ENCODE measurements around the gene KRTAP4-1. TPM values are rescaled to one million over a fixed set of nuclear protein-coding genes. Genes with fewer than 3 reads are reported as not detected.
"Not testable (repeated sequence)": the region's sequence is repeated elsewhere in the genome, so short reads cannot be mapped to it uniquely, and the experiment has no call there.

The KRTAP4-1 gene
- total RNA-seq = not detected in 2 replicates

- Histone ChIP-seq H3K4me3 (ENCODE audit: low read depth, low read length) (no peak within 1 kb of the TSS), H3K27me3 (ENCODE audit: control insufficient read depth, insufficient read depth, low read length) (no peaks in the 10 kb centered on the region), H3K36me3 (ENCODE audit: control insufficient read depth, insufficient read depth, low read length) (no peaks in the 10 kb centered on the region)
- no peak for TF ChIP-seq CTCF (IDR thresholded peaks at IDR 0.05; ENCODE audit: insufficient read depth, low read length, poor library complexity, severe bottlenecking)
- DNase-seq (ENCODE audit: low read depth) = no peak
Observed at GRCh38 chr17:41184480-41184961, at the start of gene KRTAP4-1. TSS of gene KRTAP4-1 (minus strand) at chr17:41184911. CDS start at chr17:41184854, 57 bp downstream.

GRCh38 chr17:41232399-41233105, 47.8 kb upstream of the KRTAP4-1 start, which contains the start of gene KRTAP9-3:
TSS of gene KRTAP9-3 (plus strand) at chr17:41232449. CDS start at chr17:41232502, 53 bp downstream.
- H3K27me3 ChIP-seq (ENCODE audit: control insufficient read depth, insufficient read depth, low read length); H3K36me3 ChIP-seq (ENCODE audit: control insufficient read depth, insufficient read depth, low read length); H3K4me3 ChIP-seq (ENCODE audit: low read depth, low read length); DNase-seq (ENCODE audit: low read depth): not testable (repeated sequence)

- no peak for TF ChIP-seq CTCF (IDR thresholded peaks at IDR 0.05; ENCODE audit: insufficient read depth, low read length, poor library complexity, severe bottlenecking)
- H3K36me3 ChIP-seq (ENCODE audit: control insufficient read depth, insufficient read depth, low read length) = no peaks in the 10 kb centered on the region
- no peak overlapping the region for H3K4me3 ChIP-seq (ENCODE audit: low read depth, low read length)
- no peak for DNase-seq (ENCODE audit: low read depth)
- no peaks in the 10 kb centered on the region for H3K27me3 ChIP-seq (ENCODE audit: control insufficient read depth, insufficient read depth, low read length)
Observed at GRCh38 chr17:41231731-41232130, 47.0 kb upstream of the KRTAP4-1 start.

GRCh38 chr17:41230094-41230493, 45.4 kb upstream of the KRTAP4-1 start:
- Histone ChIP-seq H3K36me3 (ENCODE audit: control insufficient read depth, insufficient read depth, low read length) (no peaks in the 10 kb centered on the region), H3K27me3 (ENCODE audit: control insufficient read depth, insufficient read depth, low read length) (no peaks in the 10 kb centered on the region), H3K4me3 (ENCODE audit: low read depth, low read length) (no peak overlapping the region)
- no peak for TF ChIP-seq CTCF (IDR thresholded peaks at IDR 0.05; ENCODE audit: insufficient read depth, low read length, poor library complexity, severe bottlenecking)
- no peak for DNase-seq (ENCODE audit: low read depth)

- H3K27me3 ChIP-seq (ENCODE audit: control insufficient read depth, insufficient read depth, low read length); H3K4me3 ChIP-seq (ENCODE audit: low read depth, low read length); H3K36me3 ChIP-seq (ENCODE audit: control insufficient read depth, insufficient read depth, low read length); DNase-seq (ENCODE audit: low read depth): not testable (repeated sequence)
Observed at GRCh38 chr17:41226598-41227095, 41.9 kb upstream of the KRTAP4-1 start, which contains the start of gene KRTAP9-2. TSS of gene KRTAP9-2 (plus strand) at chr17:41226648. CDS start at chr17:41226655, 7 bp downstream.

- no peak for DNase-seq (ENCODE audit: low read depth)
- Histone ChIP-seq H3K4me3 (ENCODE audit: low read depth, low read length) (no peak overlapping the region), H3K36me3 (ENCODE audit: control insufficient read depth, insufficient read depth, low read length) (no peaks in the 10 kb centered on the region), H3K27me3 (ENCODE audit: control insufficient read depth, insufficient read depth, low read length) (no peaks in the 10 kb centered on the region)
- TF ChIP-seq CTCF (IDR thresholded peaks at IDR 0.05; ENCODE audit: insufficient read depth, low read length, poor library complexity, severe bottlenecking) = no peak
Observed at GRCh38 chr17:41226051-41226450, 41.3 kb upstream of the KRTAP4-1 start.

Measured in kidney epithelial cell (primary cell).